ENCODE measurements around the gene MTMR3. TPM values are rescaled to one million over a fixed set of nuclear protein-coding genes. Genes with fewer than 3 reads are reported as not detected.

MTMR3 gene
- total RNA-seq, 1 donor from 2014 or later, result 35.4 TPM

DNA sequence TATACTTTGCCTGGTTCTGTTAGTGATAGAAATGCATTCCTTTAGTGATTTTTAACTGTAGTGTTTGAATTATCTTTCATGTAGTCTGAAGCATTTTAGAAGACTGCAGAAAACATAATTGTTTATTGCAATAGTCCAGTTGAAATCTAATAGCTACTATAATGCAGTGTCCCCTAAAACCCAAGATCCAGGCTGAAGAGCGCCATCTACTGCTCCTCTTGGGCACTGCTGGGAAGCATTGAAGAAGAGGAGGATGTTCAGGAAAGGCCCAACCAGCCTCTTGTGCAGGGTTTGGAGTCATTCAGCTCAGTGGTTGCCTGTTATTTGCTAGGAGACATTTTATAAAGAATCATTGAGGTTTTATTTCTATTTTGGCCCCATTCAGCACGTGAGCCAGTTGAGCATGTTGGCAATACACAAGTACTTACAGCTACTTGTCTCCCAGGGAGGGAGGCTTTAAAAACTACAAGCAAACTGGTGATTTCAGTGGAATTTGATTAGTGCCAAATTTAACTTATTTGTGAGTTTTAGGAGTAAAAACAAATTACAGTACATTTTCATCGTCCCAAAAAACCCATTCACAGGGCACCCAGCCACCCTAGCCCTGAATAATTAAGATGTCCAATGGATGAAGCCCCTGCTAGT, 122.4 kb downstream of the MTMR3 start:
- Histone ChIP-seq H3K9me3 (ENCODE audit: low read depth) (no peaks in the 10 kb centered on the region), H3K4me1 (peaks cover 12% of the 10 kb centered on the region), H3K27me3 (no peaks in the 10 kb centered on the region), H2AFZ (replicated peaks) (no peak overlapping the region), H3K79me2 (ENCODE audit: low read depth) (no peaks in the 10 kb centered on the region), H3K36me3 (peaks cover 6% of the 10 kb centered on the region), H3K27ac (no peak overlapping the region), H3K9ac (no peak overlapping the region), H3F3A (ENCODE audit: low read depth) (peaks cover 4% of the 10 kb centered on the region), H3K4me2 (no peak overlapping the region), H3K4me3 (no peak overlapping the region), H4K20me1 (ENCODE audit: low read depth) (peaks cover 45% of the 10 kb centered on the region)
- Mint-ChIP-seq H3K4me1 (peaks cover 23% of the 10 kb centered on the region), H3K27ac (no peak overlapping the region), H3K36me3 (peaks cover 8% of the 10 kb centered on the region), H3K4me3 (no peak overlapping the region), H3K9me3 (no peaks in the 10 kb centered on the region), H3K27me3 (ENCODE audit: insufficient read depth, low read depth) (no peaks in the 10 kb centered on the region)
- TF ChIP-seq EZH2 (IDR thresholded peaks at IDR 0.05), result no peak
- TF ChIP-seq EZH2phosphoT487 (IDR thresholded peaks at IDR 0.05), result no peak
- TF ChIP-seq CTCF (IDR thresholded peaks at IDR 0.05), result peak; percentile 100
- peak; percentile 71 for DNase-seq (ENCODE audit: low spot score)

DNA sequence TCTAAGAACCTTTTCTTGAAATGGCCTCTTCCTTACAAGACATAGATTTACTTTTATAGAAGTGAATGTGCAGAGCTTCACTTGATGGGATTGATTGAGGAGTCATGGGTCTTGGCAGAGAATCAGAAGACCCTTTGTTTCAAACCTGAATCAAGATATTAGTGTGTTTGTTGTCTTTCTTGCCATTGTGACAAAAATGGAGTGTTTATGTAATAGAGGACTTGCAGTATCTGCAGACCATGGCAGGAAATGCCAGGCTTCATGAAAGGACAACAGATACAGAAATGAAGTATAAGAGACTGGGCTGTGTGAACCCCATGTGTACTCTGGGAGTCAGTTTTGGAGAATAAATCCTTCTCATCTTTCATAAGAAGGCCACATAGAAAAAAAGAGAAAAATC, 124.4 kb downstream of the MTMR3 start:
- no peaks in the 10 kb centered on the region for H3K9me3 Mint-ChIP-seq
- TF ChIP-seq EZH2 (IDR thresholded peaks at IDR 0.05) (no peak), CTCF (IDR thresholded peaks at IDR 0.05) (no peak)
- H2AFZ ChIP-seq (replicated peaks), result no peak overlapping the region
- H3K27me3 ChIP-seq, result no peaks in the 10 kb centered on the region
- peaks cover 23% of the 10 kb centered on the region for H3K4me1 Mint-ChIP-seq
- no peak overlapping the region for H3K27ac ChIP-seq
- H3K4me2 ChIP-seq, result no peak overlapping the region
- H4K20me1 ChIP-seq (ENCODE audit: low read depth), result peaks cover 40% of the 10 kb centered on the region
- peaks cover 9% of the 10 kb centered on the region for H3K36me3 Mint-ChIP-seq
- peaks cover 4% of the 10 kb centered on the region for H3F3A ChIP-seq (ENCODE audit: low read depth)
- H3K27ac Mint-ChIP-seq, result no peak overlapping the region
- no peaks in the 10 kb centered on the region for H3K27me3 Mint-ChIP-seq (ENCODE audit: insufficient read depth, low read depth)
- DNase-seq (ENCODE audit: low spot score), result no peak
- H3K4me3 Mint-ChIP-seq, result no peak overlapping the region
- no peaks in the 10 kb centered on the region for H3K79me2 ChIP-seq (ENCODE audit: low read depth)
- peaks cover 6% of the 10 kb centered on the region for H3K36me3 ChIP-seq
- H3K4me3 ChIP-seq, result no peak overlapping the region
- H3K9me3 ChIP-seq (ENCODE audit: low read depth), result no peaks in the 10 kb centered on the region
- peaks cover 12% of the 10 kb centered on the region for H3K4me1 ChIP-seq
- H3K9ac ChIP-seq, result no peak overlapping the region

DNA sequence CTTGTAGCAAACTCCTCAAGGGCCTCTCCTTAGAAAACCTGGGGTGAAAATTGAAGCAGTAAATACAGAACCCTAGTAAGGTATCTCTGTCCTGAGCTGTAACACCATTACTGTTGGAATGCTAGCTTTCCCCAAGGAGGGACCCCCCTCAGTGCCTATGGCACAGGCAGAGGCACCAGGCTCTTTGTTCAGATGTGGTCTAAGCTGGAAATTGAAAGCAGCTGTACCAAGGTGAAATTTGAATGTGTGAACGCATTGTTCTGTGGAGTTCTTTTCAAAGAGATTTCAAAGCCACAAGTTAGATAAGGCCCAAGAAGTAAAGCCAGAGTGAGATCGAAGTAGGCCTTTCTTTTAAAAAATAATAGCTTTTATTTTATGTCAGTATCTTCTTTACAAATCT, 125.4 kb downstream of the MTMR3 start:
- peak overlapping the region; percentile 8 for H3K4me2 ChIP-seq
- peaks cover 39% of the 10 kb centered on the region for H4K20me1 ChIP-seq (ENCODE audit: low read depth)
- DNase-seq (ENCODE audit: low spot score), result peak; percentile 63
- no peaks in the 10 kb centered on the region for H3K27me3 ChIP-seq
- H3F3A ChIP-seq (ENCODE audit: low read depth), result peaks cover 4% of the 10 kb centered on the region
- no peaks in the 10 kb centered on the region for H3K27me3 Mint-ChIP-seq (ENCODE audit: insufficient read depth, low read depth)
- H3K4me3 Mint-ChIP-seq, result no peak overlapping the region
- no peaks in the 10 kb centered on the region for H3K9me3 Mint-ChIP-seq
- H3K9ac ChIP-seq, result no peak overlapping the region
- no peak for TF ChIP-seq EZH2 (IDR thresholded peaks at IDR 0.05)
- no peak for TF ChIP-seq EZH2phosphoT487 (IDR thresholded peaks at IDR 0.05)
- TF ChIP-seq CTCF (IDR thresholded peaks at IDR 0.05), result no peak
- peaks cover 10% of the 10 kb centered on the region for H3K36me3 Mint-ChIP-seq
- peaks cover 23% of the 10 kb centered on the region for H3K4me1 Mint-ChIP-seq
- no peaks in the 10 kb centered on the region for H3K9me3 ChIP-seq (ENCODE audit: low read depth)
- H3K4me1 ChIP-seq, result peaks cover 12% of the 10 kb centered on the region
- no peaks in the 10 kb centered on the region for H3K79me2 ChIP-seq (ENCODE audit: low read depth)
- no peak overlapping the region for H3K27ac Mint-ChIP-seq
- no peak overlapping the region for H3K4me3 ChIP-seq
- H3K36me3 ChIP-seq, result peaks cover 6% of the 10 kb centered on the region
- H2AFZ ChIP-seq (replicated peaks), result no peak overlapping the region
- H3K27ac ChIP-seq, result no peak overlapping the region

All from neural progenitor cell (in vitro differentiated cells).